HPDE6-E6E7 (cell line): ENCODE results near the gene CDS1.
A peak's percentile ranks its signal among the peaks of the same experiment; 100 is the strongest.
"Not testable (repeated sequence)": the region's sequence is repeated elsewhere in the genome, so short reads cannot be mapped to it uniquely, and the experiment has no call there.

ENCODE experiments used
- DNase-seq: peaks from one replicate; pipeline ENCODE4 v3.0.0; 2011; ENCODE audit warnings: missing footprints; ENCODE audit errors: extremely low spot score

CDS1 gene

DNA sequence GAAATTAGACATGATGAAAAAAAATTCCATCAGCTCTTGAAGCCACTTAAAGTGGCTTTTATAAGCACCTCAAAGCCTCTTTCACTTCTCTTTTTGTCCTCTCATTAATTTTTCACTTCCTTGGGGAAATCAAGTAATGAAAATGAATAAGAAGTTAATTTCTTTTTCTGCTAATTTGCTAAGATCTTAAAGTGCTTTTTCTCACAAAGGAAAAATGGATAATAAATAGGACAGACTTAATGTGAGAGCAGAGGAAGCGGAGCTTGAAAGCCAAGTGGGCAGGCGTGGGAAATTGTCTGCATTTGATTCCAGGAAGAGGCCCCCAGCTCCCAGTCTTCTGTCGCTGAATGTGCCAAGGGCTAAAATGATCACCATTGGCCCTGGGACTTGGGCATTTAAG is 28.6 kb downstream of the CDS1 start:
- DNase-seq = no peak

DNA sequence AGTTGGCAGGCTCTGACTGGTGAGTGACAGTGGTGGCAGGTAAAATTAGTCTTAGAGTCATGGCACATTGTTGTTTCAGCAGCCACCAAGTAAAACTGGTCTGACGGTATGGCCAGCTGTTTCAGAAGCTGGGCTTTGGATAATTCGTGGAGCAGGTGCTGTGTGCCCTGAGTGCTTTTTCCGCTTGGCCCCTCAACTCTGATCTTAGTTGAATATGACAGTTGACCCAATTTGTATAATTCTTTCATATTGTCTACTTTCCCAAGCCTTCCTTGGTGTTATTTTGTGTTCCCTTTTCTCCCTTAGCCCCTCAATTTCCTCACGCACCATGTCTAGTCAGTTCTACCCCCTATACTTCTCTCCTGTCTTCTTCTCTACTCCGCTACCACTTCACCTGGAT is 32.0 kb downstream of the CDS1 start:
- no peak for DNase-seq

DNA sequence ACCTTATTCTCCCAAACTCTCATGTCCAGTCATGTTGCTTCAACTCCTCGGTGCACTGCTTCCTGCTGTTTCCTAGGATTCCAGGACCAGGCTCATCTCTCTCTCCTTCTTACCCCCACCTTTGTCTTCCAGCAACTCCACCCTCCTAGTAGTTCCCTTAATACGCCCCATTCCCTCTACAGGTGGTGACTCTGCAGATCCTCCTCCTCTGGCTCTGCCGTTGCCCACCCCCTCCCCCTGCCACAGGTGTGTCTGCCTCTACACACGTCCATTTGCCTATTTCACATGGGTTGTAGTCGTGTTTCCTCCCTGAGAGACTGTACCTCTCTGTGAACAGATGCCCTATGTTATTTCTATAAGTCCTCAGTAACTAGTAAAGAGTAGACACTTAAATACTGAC is 32.4 kb downstream of the CDS1 start:
- no peak for DNase-seq

DNA sequence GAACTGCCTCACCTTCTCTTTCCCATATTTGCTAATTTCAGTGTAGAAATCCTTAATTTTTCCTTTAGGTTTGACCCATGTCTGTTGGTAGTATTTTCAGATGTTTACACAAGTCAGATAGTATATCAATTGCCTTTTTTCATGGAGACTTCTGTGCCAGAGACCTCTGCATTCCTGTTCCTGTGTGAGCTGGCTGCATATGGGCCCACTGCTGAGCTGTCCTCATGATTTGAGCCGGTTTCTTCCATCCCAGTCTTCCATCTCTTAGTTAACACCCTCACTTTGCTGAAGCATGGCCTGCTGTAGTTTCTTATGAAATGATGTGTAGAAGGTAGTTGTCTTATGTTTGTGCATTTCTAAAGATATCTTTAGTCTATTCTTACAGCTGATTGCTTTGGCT is 40.0 kb downstream of the CDS1 start:
- DNase-seq = no peak

DNA sequence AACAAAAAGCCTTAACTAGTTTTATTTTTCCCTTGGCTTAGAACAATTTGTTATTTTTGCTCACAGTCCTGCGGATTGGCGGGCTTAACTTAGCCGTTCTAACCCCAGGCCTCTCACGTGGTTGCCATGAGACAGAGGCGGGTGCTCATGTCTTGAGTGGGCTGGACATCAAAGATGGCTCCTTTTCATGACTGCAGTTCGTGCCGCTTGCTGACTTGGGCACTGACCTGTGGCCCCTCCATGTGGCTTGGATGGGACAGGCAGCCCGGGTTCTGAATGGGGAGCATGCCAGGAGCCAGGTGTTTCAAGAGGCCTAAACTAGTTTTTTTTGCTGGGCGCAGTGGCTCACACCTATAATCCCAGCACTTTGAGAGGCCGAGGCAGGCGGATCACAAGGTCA is 40.7 kb downstream of the CDS1 start:
- DNase-seq = no peak

DNA sequence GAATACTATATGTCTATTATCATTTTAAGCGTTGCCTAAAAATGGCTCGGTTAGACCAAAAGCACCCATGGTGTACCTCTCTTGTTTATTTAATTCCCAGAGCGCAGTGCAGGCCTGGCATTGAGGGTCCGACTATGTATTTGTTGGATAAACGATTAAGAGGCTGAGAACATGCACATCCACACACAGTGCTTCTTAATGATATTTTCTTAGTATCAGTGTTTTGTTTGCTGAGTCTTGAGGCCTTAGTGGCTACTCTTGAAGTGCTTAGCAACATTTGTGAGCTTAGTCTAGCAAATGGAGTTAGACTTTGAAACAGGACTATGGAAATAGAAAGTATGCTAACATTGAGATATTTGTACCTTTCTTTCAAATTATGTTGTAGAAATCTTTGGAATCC is 43.7 kb downstream of the CDS1 start:
- DNase-seq = no peak

DNA sequence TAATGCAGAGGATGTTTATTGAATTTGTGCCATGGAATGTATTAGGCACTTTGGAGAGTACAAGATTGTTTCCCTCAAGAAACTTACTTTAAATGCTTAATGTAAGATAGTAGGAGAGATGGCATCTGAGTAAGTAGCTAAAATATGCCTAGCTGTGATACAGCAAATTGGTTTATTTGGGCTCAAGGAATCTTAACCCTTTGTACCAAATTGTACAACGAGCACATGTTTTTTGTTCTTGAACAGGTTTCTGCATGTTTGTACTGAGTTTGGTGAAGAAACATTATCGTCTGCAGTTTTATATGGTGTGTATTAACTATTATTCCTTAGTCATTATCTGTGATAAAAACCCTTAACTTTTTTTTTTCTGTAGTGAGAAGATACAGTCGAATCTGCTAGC is 48.6 kb downstream of the CDS1 start:
- DNase-seq = peak; percentile 14

DNA sequence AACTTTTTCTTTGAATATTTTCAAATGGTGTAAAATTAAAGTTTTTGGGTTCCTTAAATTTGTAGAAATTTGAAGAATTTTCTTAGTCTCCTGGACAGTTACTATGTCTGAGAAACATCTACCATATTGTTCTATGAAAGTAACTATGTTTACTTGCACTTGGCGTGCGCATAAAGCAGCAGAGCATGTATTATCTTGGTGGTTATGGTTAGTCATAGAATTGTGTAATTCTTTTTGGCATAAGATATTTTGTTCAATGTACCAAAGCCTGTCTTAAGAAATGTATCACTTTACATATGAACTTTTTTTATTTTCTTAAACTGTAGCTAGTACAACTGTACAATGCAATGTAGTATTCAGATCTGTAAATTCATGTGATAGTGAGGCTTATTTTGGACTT is 49.2 kb downstream of the CDS1 start:
- DNase-seq = peak; percentile 31

DNA sequence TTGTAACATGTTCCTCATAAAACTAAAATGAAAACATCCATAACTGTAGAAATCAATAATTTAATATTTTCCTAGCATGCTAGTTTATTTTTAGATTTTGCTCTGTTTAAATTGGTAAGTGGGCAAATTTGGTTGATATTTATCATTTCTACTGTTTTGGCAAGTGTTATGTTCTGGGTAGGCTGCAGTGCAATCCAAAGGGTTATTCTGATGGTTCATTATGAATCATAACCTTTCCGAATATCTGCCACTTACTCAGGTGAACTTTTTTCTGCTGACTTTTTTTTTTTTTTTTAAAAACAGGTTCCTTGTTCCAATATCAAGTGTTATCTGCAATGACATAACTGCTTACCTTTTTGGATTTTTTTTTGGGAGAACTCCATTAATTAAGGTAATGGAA is 52.0 kb downstream of the CDS1 start:
- peak; percentile 45 for DNase-seq

DNA sequence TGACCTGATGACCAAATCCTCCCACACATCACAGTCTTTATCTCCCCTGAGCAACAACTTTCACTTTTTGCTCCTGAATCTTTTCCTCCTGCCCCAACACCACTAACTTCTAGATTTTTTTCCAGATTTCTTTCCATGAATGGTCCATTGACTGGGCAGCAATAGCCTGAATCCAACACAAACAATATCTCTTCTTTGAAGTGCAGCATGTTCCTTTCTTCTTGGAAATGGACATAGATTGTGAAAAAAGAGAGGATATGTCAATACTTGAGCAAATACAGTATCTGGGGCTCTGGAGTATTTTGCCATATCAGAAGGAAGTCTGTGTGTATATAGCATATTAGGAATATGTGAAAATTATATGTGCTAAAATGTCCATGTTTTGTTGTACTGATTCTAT is 55.2 kb downstream of the CDS1 start:
- DNase-seq = no peak

DNA sequence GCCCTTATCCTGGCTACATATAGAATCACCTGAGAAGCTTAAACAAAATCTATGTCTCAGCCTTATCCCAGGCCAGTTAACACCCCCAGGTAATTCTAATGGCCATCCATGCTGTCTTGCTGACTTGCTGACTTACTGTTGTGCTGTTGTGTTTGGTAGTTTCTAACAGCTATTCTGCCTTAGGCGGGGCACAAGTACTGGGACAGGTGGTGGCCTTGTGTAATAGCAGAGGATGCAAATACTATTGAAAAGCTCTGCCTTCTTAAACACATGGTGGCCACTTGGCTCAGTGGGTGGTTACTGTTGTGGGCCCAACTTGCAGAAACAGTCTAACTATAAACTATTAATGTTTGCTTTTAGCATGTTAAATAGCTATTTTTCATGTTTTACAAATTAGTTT is 56.2 kb downstream of the CDS1 start:
- no peak for DNase-seq

DNA sequence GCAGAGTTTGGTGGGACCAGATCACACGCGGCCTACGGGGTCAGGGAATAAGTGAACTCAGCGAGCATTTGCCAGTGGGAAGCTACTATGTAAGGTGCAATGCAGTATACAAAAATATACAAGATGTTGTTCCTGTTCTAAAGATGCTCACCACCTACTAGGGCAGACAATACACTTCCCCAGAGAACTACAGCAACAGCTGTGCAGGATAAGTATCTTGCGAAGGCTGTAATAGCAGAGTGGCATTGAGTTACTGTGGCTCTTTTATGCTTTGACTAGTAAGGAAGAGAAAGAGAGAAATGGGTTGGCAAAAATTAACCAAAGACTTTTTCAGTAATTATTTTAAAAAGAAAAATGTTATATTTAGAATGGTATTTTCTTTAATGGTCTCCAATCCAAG is 61.2 kb downstream of the CDS1 start:
- DNase-seq = no peak

DNA sequence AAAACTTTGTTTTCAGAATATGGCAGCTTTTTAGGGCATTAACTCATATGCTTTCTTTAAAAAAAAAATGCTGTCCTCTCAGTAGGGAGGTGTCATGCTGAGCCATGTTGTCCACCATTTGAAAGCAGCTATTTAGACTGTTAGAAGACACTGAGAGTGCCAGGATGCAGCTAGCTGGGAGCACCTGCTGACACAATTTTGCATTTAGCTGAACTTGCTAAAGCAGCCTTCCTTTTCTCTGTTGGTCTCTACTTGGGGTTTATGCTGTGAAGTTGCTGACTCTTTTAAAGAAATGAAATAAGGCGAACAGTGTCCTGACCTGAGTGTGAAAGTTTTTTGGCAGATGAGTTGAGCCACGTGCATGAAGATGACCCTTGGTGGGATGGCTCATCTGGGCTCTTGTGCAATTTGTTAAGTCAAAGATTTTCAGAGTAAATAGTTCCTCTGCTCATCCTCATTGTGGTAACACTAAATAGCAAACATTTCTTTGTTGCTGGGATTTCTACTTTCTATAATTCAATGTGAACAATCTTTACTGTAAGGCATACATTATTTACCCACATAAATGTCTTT is 64.5 kb downstream of the CDS1 start:
- DNase-seq = no peak

DNA sequence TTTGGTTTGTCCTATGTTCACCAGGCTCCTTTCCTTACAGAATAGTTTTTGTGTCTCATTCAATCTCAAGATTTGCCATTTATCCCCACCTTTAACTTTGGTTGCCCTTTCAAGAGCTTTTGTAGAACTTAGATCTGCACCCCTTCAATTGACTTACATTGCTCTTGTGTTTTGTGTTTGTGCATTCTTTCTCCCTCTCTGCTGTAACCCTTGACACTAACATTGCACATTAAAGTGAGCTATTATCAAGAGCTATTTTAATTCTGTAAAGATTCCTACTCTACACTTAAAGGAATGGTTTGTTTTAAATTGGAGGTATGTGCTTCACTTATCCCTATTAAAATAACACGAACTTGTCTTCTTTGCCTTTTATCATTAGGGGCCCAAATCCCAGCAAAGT is 65.3 kb downstream of the CDS1 start:
- DNase-seq = no peak

DNA sequence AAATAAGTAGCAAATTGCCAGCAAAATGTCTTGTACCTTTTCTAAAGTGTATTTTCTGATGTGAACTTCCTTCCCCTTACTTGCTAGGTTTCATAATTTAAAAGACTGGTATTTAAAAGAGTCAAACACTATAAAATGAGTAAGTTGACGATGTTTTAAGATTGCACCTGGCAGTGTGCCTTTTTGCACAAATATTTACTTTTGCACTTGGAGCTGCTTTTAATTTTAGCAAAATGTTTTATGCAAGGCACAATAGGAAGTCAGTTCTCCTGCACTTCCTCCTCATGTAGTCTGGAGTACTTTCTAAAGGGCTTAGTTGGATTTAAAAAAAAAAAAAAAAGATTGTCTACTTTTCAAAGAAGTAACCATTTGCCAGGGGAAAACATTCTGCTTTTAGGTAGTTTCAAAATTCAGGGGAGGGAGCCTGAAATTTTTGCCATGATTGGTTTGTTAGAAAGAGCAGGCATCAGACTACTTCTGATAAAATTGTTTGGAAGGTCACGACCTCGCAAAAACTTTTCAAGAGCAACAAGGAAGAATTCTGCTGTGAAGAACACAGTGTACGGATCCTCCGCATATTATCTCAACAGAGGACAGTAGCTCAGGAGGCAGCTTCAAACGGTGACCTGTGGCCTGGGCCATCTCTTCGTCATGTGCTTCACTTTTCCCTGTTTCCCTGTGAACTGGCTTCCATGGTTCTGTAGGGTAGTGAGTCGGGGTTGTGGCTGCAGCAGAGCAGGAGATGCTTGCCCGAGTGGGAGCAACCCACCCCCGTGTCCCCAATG is 66.1 kb downstream of the CDS1 start:
- no peak for DNase-seq

DNA sequence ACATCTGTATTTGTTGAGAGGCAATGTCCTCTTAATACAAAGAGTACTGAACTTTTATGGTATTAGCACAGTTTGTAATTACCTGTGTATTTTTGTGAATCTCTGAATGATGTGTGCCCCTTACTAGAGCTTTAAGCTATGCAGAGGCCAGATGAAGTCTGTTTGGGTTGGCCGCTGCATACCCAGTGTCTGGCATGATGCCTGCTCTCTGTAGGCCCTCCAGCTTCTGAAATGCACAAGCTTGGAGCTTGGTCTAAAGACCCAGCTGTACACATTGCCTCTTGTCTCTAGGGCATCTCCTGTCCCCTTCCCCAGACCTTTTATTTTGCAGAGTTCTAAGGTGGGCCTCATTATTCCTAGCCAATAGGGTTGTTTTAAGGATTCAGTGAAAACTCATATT is 68.6 kb downstream of the CDS1 start:
- no peak for DNase-seq

DNA sequence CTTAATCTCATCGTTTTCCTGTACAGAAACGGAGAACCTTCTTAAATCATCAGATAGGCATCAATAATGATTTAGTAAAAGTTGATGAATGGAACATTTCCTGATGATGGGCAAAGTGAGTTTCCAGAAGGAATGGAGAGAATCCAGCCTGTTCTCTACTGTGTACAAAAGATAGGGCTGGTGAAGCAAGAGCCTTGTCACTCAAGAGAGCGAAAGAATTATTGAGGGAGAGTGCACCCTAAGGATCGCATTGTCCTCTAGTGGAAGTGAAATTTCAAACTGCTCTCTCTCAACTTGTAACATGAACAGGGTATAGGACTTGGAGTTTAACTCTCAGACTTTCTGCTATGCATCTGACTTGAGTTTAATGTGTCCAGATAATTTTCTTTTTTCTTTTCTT is 69.6 kb downstream of the CDS1 start:
- no peak for DNase-seq

DNA sequence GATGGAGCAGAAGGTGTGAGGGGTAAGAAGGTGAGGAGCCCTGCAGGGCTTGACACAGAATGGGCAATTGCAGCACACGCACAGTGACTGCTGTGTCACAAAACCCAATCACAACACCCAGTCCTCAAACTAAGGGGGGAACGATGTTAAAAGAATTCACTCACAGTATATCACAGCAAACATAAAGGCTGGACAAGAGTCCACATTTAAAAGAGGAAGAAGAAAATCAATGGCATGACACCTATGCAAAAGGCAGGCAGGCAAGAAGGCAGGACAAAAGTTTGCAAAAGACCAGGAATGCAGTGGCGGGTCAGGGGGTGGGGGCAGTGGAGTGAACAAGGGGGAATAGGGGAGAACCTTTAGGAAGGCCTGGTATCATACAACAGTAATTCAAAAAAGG is 77.7 kb downstream of the CDS1 start:
- DNase-seq = no peak

DNA sequence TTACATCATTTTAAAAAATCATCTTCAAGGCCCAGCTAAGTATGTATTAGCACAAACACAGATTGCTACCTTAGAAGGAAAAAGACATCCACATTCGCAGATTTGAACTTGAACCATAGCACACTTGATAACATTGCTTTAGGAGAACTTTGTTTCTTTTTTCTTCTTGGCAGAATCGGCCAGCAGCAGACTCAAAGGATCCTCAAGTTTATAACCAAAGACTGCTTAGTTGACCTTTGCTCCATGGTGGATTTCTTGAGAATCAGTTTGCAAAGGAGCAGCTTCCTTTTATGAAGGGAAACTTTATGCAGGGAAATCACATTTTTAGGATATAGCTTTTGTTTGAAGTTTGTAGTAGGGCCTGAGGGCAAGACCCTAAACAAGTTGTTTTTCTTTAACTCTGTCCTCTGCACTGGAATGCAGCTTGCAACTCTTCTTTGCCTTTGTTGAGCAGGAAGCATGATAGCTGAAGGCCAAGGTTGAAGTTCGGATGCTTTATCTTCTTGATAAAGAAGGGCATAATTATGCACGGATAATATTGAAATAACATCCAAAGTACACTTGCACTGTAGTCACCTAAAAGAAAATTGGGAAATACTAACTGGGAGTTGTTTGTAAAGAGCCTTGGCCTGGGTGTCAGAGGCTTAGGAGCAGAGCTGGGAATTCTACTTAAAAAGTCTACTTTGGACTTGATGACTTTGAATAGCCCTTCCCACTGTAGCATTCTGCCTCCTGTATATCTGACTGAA is 78.4 kb downstream of the CDS1 start:
- no peak for DNase-seq

DNA sequence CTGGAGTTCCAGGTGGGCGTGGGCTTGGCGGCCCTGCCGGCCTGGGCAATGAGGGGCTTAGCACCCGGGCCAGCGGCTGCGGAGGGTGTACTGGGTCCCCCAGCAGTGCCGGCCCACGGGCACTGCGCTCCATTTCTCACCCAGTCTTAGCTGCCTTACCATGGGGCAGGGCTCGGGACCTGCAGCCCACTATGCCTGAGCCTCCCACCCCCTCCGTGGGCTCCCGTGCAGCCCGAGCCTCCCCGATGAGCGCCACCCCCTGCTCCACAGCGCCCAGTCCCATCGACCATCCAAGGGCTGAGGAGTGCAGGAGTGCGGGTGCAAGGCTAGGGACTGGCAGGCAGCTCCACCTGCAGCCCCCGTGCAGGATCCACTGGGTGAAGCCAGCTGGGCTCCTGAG is 81.8 kb downstream of the CDS1 start:
- not testable (repeated sequence) for DNase-seq

DNA sequence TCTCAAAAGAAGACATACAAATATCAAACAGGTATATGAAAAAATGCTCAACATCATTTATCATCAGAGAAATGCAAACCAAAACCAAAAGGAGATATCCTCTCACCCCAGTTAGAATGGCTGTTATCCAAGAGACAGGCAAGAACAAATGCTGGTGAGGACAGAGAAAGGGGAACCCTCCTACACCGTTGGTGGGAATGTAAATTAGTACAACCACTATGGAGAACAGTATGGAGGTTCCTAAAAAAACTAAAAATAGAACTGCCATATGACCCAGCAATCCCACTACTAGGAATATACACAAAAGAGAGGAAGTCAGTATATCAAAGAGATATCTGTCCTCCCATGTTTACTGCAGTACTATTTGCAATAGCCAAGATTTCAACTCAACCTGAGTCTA is 83.5 kb downstream of the CDS1 start:
- DNase-seq = no peak

DNA sequence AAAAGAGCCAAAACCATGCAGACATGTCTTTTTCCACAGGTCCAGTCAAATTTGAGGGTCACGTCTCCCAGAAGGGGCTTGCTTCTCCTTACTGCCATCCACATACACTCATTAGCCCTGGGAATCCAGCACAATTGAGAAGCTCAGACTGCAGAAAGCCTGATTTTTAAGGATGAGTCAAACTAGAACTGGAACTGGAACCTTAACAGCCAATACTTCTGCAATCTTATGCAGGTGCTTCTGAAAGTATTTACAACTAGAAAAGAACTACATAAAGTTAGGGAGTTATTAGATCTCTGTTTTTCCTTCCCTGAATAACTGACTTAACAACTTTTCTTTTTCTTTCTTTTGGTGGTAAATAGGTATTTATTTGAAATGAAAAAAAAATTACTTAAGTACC is 86.3 kb downstream of the CDS1 start:
- no peak for DNase-seq

DNA sequence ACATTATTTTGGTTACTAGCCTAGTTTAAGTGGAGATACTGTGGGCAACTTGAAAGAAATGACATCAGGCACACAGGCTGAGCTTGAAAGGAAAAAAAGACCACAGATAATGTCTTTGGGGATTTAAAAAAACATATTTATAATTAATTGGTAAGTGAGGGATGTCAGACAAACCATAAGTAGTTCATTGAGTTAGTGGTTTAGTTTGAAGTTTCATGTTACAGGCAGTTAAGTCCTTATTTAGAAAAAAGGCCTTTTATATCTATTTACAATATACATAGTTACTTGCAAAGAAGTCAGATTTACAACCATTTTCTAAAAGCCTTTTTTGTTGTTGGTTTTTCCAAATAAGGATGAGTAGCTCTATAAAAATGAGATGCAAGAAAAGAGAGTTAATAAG is 89.2 kb downstream of the CDS1 start:
- no peak for DNase-seq
